ENCODE results near the gene TTC39B.

Gene TTC39B

GRCh38 chr9:15248621-15249020, 58.4 kb downstream of the TTC39B start:
- TF ChIP-seq CTCF (IDR thresholded peaks at IDR 0.05; ENCODE audit: low read depth, low read length) = no peak
- H3K4me3 ChIP-seq (ENCODE audit: low read depth, low read length) = no peak overlapping the region

GRCh38 chr9:15248081-15248480, 58.9 kb downstream of the TTC39B start:
- no peak overlapping the region for H3K4me3 ChIP-seq (ENCODE audit: low read depth, low read length)
- no peak for TF ChIP-seq CTCF (IDR thresholded peaks at IDR 0.05; ENCODE audit: low read depth, low read length)

GRCh38 chr9:15246708-15247107, 60.3 kb downstream of the TTC39B start:
- H3K4me3 ChIP-seq (ENCODE audit: low read depth, low read length) = no peak overlapping the region
- no peak for TF ChIP-seq CTCF (IDR thresholded peaks at IDR 0.05; ENCODE audit: low read depth, low read length)

GRCh38 chr9:15246243-15246642, 60.8 kb downstream of the TTC39B start:
- no peak for TF ChIP-seq CTCF (IDR thresholded peaks at IDR 0.05; ENCODE audit: low read depth, low read length)
- no peak overlapping the region for H3K4me3 ChIP-seq (ENCODE audit: low read depth, low read length)

- no peak for TF ChIP-seq CTCF (IDR thresholded peaks at IDR 0.05; ENCODE audit: low read depth, low read length)
- no peak overlapping the region for H3K4me3 ChIP-seq (ENCODE audit: low read depth, low read length)
Measured at GRCh38 chr9:15244001-15244441, 63.0 kb downstream of the TTC39B start.

- TF ChIP-seq CTCF (IDR thresholded peaks at IDR 0.05; ENCODE audit: low read depth, low read length) = no peak
- H3K4me3 ChIP-seq (ENCODE audit: low read depth, low read length) = no peak overlapping the region
Measured at GRCh38 chr9:15243081-15243480, 63.9 kb downstream of the TTC39B start.

GRCh38 chr9:15240927-15241326, 66.1 kb downstream of the TTC39B start:
- TF ChIP-seq CTCF (IDR thresholded peaks at IDR 0.05; ENCODE audit: low read depth, low read length) = no peak
- H3K4me3 ChIP-seq (ENCODE audit: low read depth, low read length) = no peak overlapping the region

Measured in WI38 (cell line).